ACHN (cell line): ENCODE measurements around the gene PTPRCAP.
"Not testable (repeated sequence)": the region's sequence is repeated elsewhere in the genome, so short reads cannot be mapped to it uniquely, and the experiment has no call there.

Source experiments
- DNase-seq: peaks from one replicate; pipeline ENCODE4 v3.0.0-alpha.2; 2015
- in situ Hi-C: cut with HindIII; loops from 2 replicates; pipeline ENCODE4 v1.10.0; 2017; ENCODE audit warnings: low sequenced_read_pairs, low pct_ligation_motif_present, low pct_unique_long_range_greater_than_20kb

PTPRCAP gene

GRCh38 chr11:67437082-67437808 lies at the start of gene PTPRCAP:
PTPRCAP (minus strand) TSS chr11:67437682; CDS start chr11:67437619, 63 bp downstream.
- DNase-seq: no peak
- in situ Hi-C loops: no loop called here

GRCh38 chr11:67486481-67487195 lies 49.2 kb upstream of the PTPRCAP start:
- in situ Hi-C loops: no loop called here
- DNase-seq: no peak

- in situ Hi-C loops, DNase-seq: not testable (repeated sequence)
These were observed 48.4 kb upstream of the PTPRCAP start for GRCh38 chr11:67485873-67486361.

GRCh38 chr11:67484847-67485311 lies 47.4 kb upstream of the PTPRCAP start:
- in situ Hi-C loops: no loop called here

GRCh38 chr11:67483831-67484665 lies 46.6 kb upstream of the PTPRCAP start:
- in situ Hi-C loops: no loop called here
- DNase-seq: no peak

More at GRCh38 chr11:67484847-67485311, 47.4 kb upstream of the PTPRCAP start:
- DNase-seq: no peak

GRCh38 chr11:67482827-67483798 lies 45.6 kb upstream of the PTPRCAP start, which contains the start of gene AIP:
AIP (plus strand) TSS chr11:67483026; CDS start chr11:67483159, 133 bp downstream.
- DNase-seq: peak; percentile 97
- in situ Hi-C loops: no loop called here

- in situ Hi-C loops: no loop called here
- peak; percentile 15 for DNase-seq
These were observed 44.9 kb upstream of the PTPRCAP start for GRCh38 chr11:67482275-67482826.

GRCh38 chr11:67477344-67478050 lies 40.0 kb upstream of the PTPRCAP start:
- in situ Hi-C loops: not testable (repeated sequence)

GRCh38 chr11:67476692-67477091 lies 39.2 kb upstream of the PTPRCAP start:
- in situ Hi-C loops, DNase-seq: not testable (repeated sequence)

More at GRCh38 chr11:67477344-67478050, 40.0 kb upstream of the PTPRCAP start:
- DNase-seq: not testable (repeated sequence)

GRCh38 chr11:67472882-67473281 lies 35.4 kb upstream of the PTPRCAP start:
- no peak for DNase-seq
- in situ Hi-C loops: no loop called here

GRCh38 chr11:67470337-67471002 lies 33.0 kb upstream of the PTPRCAP start:
- DNase-seq: no peak
- in situ Hi-C loops: no loop called here

GRCh38 chr11:67469508-67469811 lies 32.0 kb upstream of the PTPRCAP start:
- in situ Hi-C loops: no loop called here
- no peak for DNase-seq

GRCh38 chr11:67468759-67469507 lies 31.5 kb upstream of the PTPRCAP start, which contains the start of gene TMEM134:
TMEM134 (minus strand) TSS chr11:67469251; CDS start chr11:67469192, 59 bp downstream.
- in situ Hi-C loops: no loop called here
- peak; percentile 88 for DNase-seq

GRCh38 chr11:67468456-67468758 lies 30.9 kb upstream of the PTPRCAP start:
- DNase-seq: no peak

GRCh38 chr11:67468056-67468455 lies 30.6 kb upstream of the PTPRCAP start:
- no peak for DNase-seq
- in situ Hi-C loops: no loop called here

More at GRCh38 chr11:67468456-67468758, 30.9 kb upstream of the PTPRCAP start:
- in situ Hi-C loops: no loop called here
